ENCODE data around the gene EIF4EBP3. TPM values are rescaled to one million over a fixed set of nuclear protein-coding genes. Genes with fewer than 3 reads are reported as not detected.

The EIF4EBP3 gene
- polyA plus RNA-seq, 1 of the 3 experiments (the other 2 are of a cell fraction) = 1.1 TPM

- TF ChIP-seq REST (IDR thresholded peaks at IDR 0.05; ENCODE audit: low read depth, low read length) = no peak
These were observed 23.0 kb downstream of the EIF4EBP3 start (continued) for GRCh38 chr5:140570488-140570887.

DNA sequence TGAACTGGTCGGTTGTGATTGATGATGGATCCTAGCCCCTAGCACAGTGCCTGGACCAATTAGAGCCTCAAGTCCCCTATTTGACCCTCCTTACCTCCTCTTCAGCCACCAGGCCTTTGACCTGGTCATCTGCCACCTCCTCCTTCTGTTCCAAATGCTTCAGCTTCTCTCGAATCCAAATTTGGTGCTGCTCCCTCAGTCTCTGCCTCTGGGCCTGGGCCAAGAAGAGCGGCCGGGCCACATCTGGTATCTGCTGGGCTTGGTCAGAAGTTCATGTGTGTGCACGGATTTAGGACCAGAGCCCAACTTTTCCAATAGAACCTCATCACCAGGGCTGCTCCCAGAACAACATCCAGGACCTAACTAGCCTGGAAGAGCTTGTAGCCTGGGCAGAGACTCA, 23.6 kb downstream of the EIF4EBP3 start:
- H3K27ac ChIP-seq (ENCODE audit: low read depth in 2 of 2, low read length in 1 of 2) = no peak overlapping the region
- ChIA-PET CTCF (interaction anchor here (0.6 to 2.5 kb wide), 2 partner anchors 47 to 68 kb away, joined by 3 to 7 read pairs; partner anchors contain the start of gene TMCO6), POLR2A (no interaction called here)
- H3K9me2 ChIP-seq = no peaks in the 10 kb centered on the region
- H3K36me3 ChIP-seq (replicated peaks in 1 of 2; ENCODE audit: control insufficient read depth in 1 of 2, insufficient read depth in 2 of 2, low read length in 1 of 2) = peaks cover 8 to 25% of the 10 kb centered on the region in 2 experiments
- H3K27me3 ChIP-seq (ENCODE audit: insufficient read depth) = no peaks in the 10 kb centered on the region
- H3K9ac ChIP-seq = no peak overlapping the region
- H3F3A ChIP-seq (replicated peaks; ENCODE audit: insufficient read depth) = peaks cover 5% of the 10 kb centered on the region
- H4K20me1 ChIP-seq (ENCODE audit: insufficient read depth) = no peaks in the 10 kb centered on the region
- DNase-seq = no peak
- no peak overlapping the region for H3K4me2 ChIP-seq
- no peak for TF ChIP-seq JUND (IDR thresholded peaks at IDR 0.05)
- TF ChIP-seq CHD2 (IDR thresholded peaks at IDR 0.05; ENCODE audit: low read length, partially characterized antibody) = no peak
- no peak for TF ChIP-seq GABPA (IDR thresholded peaks at IDR 0.05; ENCODE audit: low read depth)
- TF ChIP-seq GATA2 (CRISPR knock-in tag; IDR thresholded peaks at IDR 0.05) = no peak
- TF ChIP-seq FOSL2 (IDR thresholded peaks at IDR 0.05; ENCODE audit: borderline replicate concordance, low read depth) = no peak
- no peak for TF ChIP-seq TCF12 (IDR thresholded peaks at IDR 0.05)
- TF ChIP-seq YY1 (IDR thresholded peaks at IDR 0.05; ENCODE audit: low read depth) = no peak
- TF ChIP-seq TAF1 (IDR thresholded peaks at IDR 0.05; ENCODE audit: borderline replicate concordance, low read depth, low read length) = no peak
- no peak for TF ChIP-seq NFIC (IDR thresholded peaks at IDR 0.05; ENCODE audit: borderline replicate concordance)
- H3K4me1 ChIP-seq (ENCODE audit: control insufficient read depth in 1 of 2, insufficient read depth in 2 of 2, low read depth in 1 of 2, low read length in 1 of 2) = no peaks in the 10 kb centered on the region; a peak in 1 of 4 replicates
- H3K4me3 ChIP-seq (ENCODE audit: low read depth in 2 of 2, low read length in 1 of 2) = no peak overlapping the region
- H3K9me3 ChIP-seq = no peaks in the 10 kb centered on the region
- 62% methylated on average over 5 of the region's 5 CpGs for WGBS (ENCODE audit: low lambda C conversion rate)
- H2AFZ ChIP-seq (ENCODE audit: low read depth) = no peak overlapping the region
- H3K79me2 ChIP-seq (ENCODE audit: insufficient read depth) = peaks cover 12% of the 10 kb centered on the region

DNA sequence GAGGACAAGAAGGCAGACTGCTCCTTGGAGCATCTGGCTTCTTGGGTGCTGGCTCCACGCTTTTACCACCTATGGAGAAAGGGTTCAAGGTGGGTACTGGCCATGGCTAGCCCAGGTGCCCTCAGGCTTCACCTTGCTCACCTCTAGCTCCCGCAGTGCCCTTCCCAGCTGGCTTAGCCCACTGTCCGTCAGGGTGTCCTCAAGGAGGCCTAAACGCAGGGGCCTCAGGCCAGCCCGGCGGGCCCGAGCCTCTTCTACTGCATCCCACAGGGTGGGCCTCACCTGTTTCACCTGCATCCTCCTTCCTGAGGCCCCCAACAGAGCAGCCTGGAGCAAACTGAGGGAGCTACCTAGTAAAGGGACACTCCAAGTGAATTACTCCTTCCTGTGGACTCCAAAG, 26.2 kb downstream of the EIF4EBP3 start:
- peaks cover 4% of the 10 kb centered on the region for H3F3A ChIP-seq (replicated peaks; ENCODE audit: insufficient read depth)
- no peak overlapping the region for H3K27ac ChIP-seq (ENCODE audit: low read depth in 2 of 2, low read length in 1 of 2)
- ChIA-PET POLR2A (no interaction called here), CTCF (interaction anchor here (0.8 kb wide), 1 partner anchor 8 kb away, joined by 3 read pairs; no protein-coding TSS in a partner anchor)
- no peak overlapping the region for H3K4me2 ChIP-seq
- no peak for DNase-seq
- H3K36me3 ChIP-seq (replicated peaks in 1 of 2; ENCODE audit: control insufficient read depth in 1 of 2, insufficient read depth in 2 of 2, low read length in 1 of 2) = peaks cover 0 to 3% of the 10 kb centered on the region in 2 experiments
- H3K9me2 ChIP-seq = no peaks in the 10 kb centered on the region
- H3K79me2 ChIP-seq (ENCODE audit: insufficient read depth) = no peaks in the 10 kb centered on the region
- no peaks in the 10 kb centered on the region for H3K9me3 ChIP-seq
- TF ChIP-seq MXI1 (IDR thresholded peaks at IDR 0.05; ENCODE audit: low read depth, low read length) (no peak), RFX5 (IDR thresholded peaks at IDR 0.05; ENCODE audit: low read length) (no peak), RAD21 (IDR thresholded peaks at IDR 0.05; ENCODE audit: low read length) (no peak), YY1 (IDR thresholded peaks at IDR 0.05; ENCODE audit: low read depth) (no peak)
- TF ChIP-seq, protein P1, sequence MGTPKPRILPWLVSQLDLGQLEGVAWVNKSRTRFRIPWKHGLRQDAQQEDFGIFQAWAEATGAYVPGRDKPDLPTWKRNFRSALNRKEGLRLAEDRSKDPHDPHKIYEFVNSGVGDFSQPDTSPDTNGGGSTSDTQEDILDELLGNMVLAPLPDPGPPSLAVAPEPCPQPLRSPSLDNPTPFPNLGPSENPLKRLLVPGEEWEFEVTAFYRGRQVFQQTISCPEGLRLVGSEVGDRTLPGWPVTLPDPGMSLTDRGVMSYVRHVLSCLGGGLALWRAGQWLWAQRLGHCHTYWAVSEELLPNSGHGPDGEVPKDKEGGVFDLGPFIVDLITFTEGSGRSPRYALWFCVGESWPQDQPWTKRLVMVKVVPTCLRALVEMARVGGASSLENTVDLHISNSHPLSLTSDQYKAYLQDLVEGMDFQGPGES (IDR thresholded peaks at IDR 0.05; ENCODE audit: low read depth, low read length) = no peak
- H3K4me3 ChIP-seq (ENCODE audit: low read depth in 2 of 2, low read length in 1 of 2) = no peak overlapping the region
- H4K20me1 ChIP-seq (ENCODE audit: insufficient read depth) = no peaks in the 10 kb centered on the region
- H3K4me1 ChIP-seq (ENCODE audit: control insufficient read depth in 1 of 2, insufficient read depth in 2 of 2, low read depth in 1 of 2, low read length in 1 of 2) = no peaks in the 10 kb centered on the region
- no peak overlapping the region for H2AFZ ChIP-seq (ENCODE audit: low read depth)
- no peak overlapping the region for H3K9ac ChIP-seq
- no peaks in the 10 kb centered on the region for H3K27me3 ChIP-seq (ENCODE audit: insufficient read depth)
- WGBS (ENCODE audit: low lambda C conversion rate) = 94% methylated on average over 4 of the region's 7 CpGs
